Activated CD4-positive, CD25-positive, alpha-beta regulatory T cell treated with anti-CD3 and anti-CD28 coated beads, Interleukin-2, amount 50 U/mL, for 16 hours (primary cell): ENCODE data around the gene LLPH.

Experiments used
- DNase-seq: peaks from one replicate; pipeline ENCODE4 v3.0.0-alpha.2; 2020; ENCODE audit warnings: low read depth, low spot score

Gene LLPH

GRCh38 chr12:66092559-66093269, 37.8 kb downstream of the LLPH start:
- DNase-seq: no peak

- no peak for DNase-seq
These were observed 40.4 kb downstream of the LLPH start for GRCh38 chr12:66090157-66090556.

GRCh38 chr12:66087365-66087943, 43.1 kb downstream of the LLPH start:
- no peak for DNase-seq

GRCh38 chr12:66085998-66086397, 44.6 kb downstream of the LLPH start:
- DNase-seq: no peak

- no peak for DNase-seq
These were observed 45.3 kb downstream of the LLPH start for GRCh38 chr12:66085213-66085612.

- no peak for DNase-seq
These were observed 46.8 kb downstream of the LLPH start for GRCh38 chr12:66083766-66084165.

- DNase-seq: no peak
These were observed 47.8 kb downstream of the LLPH start for GRCh38 chr12:66082744-66083143.

- DNase-seq: no peak
These were observed 49.8 kb downstream of the LLPH start for GRCh38 chr12:66080791-66081190.

GRCh38 chr12:66077542-66077941, 53.0 kb downstream of the LLPH start:
- DNase-seq: no peak

- no peak for DNase-seq
These were observed 56.0 kb downstream of the LLPH start for GRCh38 chr12:66074561-66074960.

- DNase-seq: no peak
These were observed 58.0 kb downstream of the LLPH start for GRCh38 chr12:66072566-66072965.

- no peak for DNase-seq
These were observed 58.4 kb downstream of the LLPH start for GRCh38 chr12:66072135-66072534.

GRCh38 chr12:66071549-66071948, 59.0 kb downstream of the LLPH start:
- DNase-seq: no peak

- DNase-seq: no peak
These were observed 60.0 kb downstream of the LLPH start for GRCh38 chr12:66070378-66071120.

GRCh38 chr12:66066929-66067523, 63.5 kb downstream of the LLPH start:
- DNase-seq: no peak
